GM19035 (cell line): ENCODE data around the gene OTOS.

Experiments
- ATAC-seq: cut with Tn5 transposase; IDR thresholded peaks from one replicate; pipeline ENCODE4 v1.9.1; 2021; ENCODE audit not compliant: unreplicated experiment

The OTOS gene

DNA sequence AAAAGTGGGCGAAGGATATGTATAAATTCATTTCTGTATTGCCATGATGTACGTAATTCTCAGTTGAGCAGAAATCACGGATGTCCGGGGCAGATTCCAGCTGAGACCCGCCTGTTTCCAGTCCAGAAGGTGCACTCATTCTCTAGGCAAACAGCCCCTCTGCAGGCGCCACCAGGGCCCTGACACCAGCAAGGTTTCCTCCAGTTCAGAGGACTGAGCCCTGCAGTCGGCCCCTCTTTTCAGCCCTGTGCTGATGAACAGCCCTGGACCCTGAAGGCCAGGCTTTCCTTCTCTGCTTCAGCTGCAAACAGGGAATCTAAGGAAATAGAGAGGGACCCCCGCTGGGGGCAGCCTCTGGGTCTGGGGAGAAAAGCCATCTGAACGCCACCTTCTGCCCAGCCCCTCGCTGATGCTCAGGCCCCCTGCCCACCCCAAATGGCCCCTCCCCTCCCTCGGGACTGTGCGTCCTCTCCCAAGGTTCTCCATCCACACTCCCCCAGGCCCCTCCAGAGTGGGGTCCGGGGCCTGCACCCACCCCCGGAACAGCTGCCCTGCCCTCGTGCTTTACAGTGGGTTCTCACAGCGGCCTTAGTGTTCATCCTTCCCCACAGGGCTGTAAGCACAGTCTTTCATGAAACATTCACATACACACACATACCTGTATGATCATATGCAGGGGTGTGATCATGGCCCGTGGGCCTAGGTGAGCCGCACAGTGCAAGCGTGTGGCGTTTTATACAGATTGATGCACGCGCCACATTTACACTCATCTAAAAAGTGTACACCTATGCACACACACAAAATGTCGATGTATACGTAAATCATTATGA is 16.4 kb downstream of the OTOS start:
- no peak for ATAC-seq

DNA sequence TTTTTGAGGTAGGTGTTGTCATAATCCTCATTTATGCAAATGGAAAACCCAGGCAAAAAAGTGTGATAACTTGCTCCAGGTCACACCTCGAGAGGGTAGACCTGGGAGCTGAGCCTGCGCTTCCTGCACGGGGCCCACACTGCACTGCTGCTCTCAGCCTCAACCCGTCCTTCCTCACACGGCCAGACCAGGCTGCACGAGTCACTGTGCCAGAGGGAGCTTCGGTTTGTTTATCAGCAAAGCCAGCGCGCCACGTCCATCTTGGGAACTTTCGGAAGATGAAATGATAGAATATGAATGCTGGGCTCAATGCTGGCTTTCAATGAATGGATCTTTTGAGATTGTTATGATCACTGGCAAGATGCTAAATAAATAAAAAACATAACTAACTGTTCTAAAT is 18.8 kb downstream of the OTOS start:
- ATAC-seq: no peak

DNA sequence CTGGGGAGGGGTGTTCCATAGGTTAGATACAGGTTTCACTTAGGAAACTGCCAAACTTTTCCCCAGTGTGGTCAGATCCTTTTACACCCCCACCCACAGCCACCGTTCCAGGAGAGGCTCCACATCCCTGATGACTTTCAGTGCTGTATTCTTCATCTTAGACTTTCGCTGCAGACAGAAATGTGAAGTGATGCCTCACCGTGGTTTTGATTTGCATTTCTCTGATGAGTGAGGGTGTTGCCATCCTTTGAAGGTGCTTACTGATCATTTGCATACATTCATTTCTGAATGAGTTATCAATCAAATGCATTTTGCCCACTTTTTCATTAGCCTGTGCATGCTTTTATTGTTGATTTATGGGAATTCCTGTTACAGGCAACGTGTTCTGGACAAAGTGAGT is 19.3 kb downstream of the OTOS start:
- ATAC-seq: peak; percentile 62

DNA sequence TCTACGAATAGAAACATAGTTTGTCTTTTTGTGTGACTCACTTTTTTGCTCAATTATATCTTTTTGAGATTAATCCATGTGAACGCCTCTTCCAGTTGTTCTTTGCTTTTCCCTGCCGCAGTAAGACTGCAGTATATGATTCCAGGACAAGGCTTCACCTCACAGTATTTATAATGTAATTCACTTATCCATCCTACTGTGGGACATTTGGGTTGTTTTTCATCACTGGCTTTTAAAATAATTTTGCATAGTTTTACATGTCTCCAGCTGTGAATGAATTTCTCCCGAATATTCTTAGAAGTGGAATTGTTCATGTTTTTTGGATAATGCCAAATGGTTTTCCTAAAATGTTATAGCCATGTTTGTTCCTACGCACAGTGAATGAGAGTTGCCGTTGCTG is 26.2 kb downstream of the OTOS start:
- ATAC-seq: no peak

DNA sequence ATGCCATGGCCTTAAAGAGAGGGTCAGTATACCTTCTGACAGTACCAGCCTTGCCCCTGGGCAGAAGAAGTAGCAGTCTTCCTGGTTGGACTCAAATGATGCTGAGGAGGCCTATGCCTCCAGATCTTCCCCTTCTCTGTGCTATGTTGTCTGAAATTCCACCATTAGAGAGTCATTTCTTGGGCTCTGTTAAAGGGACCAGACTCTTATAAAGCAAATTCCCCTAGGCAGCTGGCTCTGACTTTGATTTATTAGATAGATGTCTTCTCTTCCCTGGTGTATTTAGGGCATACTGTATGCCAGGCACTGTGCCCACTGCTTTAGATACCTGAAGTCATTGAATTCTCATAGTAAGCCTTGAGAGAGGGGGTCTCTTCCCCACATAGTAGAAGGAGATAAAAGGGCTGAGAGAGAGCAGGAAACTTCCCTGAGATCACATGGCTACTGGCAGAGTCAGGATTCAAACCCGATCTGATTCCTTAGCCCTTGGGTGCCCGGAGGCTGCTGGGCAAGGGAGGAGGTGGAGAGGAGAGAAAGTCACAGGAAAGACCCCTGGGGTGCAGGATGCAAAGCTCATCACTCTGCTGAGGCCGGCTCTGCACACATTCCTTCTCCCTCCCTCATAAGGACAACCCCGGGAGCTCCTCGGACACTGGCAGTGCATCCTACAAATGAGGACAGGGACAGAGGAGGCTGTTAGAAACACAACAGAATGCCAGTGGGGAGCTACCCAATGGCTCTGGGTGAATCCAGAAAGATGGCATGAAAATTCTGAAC is 27.4 kb downstream of the OTOS start:
- ATAC-seq: no peak

DNA sequence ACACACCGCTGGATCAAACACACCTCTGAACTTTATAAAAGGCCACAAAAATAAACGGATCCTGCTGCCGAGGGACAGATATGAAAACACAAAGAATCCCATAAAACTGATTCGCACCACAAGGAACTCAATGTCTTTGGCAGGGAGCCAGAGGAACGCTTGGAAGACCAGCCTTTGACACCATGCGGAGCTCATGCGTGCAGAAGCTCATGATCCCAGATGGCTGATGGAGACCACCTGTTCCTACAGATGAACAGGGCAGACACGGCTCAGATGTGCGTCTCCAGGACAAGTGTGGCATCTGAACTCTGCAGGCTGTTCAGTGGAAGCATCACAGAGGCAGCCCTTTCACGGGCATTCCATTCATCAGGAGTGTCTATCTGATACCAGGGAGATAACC is 29.2 kb downstream of the OTOS start:
- no peak for ATAC-seq

DNA sequence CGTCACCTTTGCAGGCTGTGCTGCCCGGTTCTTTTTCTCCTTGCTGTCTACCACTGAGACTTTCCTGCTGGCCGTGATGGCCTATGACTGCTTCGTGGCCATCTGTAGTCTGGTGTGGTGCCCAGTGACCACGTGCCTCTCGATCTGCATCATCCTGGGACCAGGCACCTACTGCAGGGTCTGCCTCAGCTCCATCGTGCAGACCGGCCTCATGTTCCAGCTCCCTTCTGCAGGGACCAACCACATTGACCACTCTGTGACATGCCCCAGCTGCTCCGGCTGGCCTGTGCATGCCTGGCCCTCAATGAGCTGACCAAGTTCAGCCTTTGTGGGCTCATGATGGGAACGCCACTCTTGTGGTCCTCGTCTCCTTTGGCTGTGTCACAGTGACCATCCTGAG is 31.1 kb downstream of the OTOS start:
- no peak for ATAC-seq

DNA sequence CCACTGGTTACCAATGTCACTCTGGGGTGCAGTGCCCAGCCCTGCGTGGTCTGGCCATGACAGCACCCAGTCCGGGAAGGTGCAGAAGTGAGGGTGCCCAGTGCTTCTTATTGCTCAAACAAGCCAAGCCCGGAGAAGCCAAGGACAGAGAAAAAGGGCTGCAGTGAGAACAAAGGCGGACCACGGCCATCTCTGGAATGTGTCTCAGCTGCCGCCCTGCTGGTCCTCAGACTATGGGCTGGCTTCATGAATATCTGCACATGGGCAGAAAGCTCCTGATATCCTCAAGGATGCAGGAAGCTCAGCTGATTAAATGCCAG is 33.0 kb downstream of the OTOS start:
- ATAC-seq: no peak

DNA sequence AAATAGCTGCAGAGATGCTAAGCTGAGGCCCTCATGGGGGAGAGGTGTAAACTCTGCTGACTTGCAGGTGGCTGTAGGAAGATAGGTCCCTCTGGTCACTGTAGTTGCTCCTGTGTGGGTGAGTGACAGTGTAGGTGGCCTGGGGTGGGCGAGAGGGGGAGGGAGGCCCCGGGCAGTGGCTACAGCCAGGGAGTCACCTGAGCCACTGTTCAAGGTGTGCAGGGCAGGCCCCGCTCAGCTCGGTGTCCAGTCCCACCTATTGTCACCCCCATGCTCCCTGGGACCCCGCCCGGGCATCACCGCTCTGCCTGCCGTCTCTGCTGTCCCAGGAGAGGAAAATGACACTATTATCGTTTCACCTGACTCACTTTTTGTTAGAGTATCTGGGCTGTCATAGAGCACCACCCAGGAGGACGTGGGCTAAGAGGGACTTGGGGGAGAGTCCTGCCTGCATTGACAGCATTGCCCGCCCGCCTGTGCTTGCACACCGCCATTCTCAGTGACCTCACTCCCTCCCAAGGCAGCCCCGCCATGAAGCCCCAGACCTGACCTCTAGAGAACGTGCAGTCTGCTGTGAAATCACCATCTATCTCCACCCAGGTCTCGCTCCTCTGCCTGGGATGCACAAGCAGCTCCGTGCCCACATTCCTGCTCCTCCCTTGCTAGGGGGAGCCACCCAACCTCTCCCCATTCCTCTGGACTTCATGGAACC is 33.5 kb downstream of the OTOS start:
- no peak for ATAC-seq

DNA sequence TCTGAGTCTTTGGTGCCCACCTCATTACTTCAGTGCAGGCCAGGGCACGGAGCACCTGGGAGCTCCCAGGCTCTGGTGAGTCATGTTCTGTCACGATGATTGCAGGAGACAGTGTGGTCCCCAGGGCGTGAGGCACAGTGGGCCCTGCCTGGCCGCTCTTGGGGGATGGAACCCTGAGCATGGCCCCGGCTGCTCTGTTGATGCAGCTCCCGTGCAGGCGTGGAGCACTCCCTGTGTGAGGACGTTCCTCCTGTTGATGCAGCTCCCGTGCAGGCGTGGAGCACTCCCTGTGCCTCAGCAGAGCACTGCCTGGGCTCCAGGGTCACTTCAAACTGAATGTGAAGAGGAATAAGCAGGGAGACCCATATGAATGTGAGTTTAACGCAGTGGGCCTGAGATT is 34.5 kb downstream of the OTOS start:
- no peak for ATAC-seq

DNA sequence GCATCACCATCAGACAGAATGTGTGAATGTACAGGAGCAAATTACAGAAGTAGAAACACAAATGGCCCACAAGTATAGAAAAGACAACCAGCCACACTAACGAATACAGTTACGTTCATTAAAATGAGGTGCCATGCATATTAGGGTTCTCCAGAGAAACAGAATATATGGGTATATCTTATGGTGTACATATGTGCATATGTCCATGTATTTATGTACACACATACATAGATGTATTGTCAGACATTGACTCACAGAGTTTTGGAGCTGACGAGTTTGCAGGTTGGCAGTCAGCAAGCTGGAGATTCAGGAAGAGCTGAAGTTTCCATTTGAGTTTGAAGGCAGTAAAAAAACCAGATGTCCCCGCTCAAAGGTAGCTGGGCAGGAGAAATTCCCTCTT is 37.3 kb downstream of the OTOS start:
- no peak for ATAC-seq

DNA sequence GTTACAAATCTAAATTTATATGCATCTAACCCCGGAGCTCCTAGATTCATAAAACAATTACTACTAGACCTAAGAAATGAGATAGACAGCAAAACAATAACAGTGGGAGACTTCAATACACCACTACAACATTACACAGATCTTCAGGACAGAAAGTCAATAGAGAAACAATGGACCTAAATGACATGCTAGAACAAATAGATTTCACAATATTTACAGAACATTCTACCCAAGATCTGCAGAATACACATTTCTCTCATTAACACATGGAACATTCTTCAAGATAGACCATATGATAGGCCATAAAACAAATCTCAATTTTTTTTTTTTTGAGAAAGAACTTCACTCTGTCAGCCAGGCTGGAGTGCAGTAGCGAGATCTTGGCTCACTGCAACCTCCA is 42.1 kb downstream of the OTOS start:
- no peak for ATAC-seq

DNA sequence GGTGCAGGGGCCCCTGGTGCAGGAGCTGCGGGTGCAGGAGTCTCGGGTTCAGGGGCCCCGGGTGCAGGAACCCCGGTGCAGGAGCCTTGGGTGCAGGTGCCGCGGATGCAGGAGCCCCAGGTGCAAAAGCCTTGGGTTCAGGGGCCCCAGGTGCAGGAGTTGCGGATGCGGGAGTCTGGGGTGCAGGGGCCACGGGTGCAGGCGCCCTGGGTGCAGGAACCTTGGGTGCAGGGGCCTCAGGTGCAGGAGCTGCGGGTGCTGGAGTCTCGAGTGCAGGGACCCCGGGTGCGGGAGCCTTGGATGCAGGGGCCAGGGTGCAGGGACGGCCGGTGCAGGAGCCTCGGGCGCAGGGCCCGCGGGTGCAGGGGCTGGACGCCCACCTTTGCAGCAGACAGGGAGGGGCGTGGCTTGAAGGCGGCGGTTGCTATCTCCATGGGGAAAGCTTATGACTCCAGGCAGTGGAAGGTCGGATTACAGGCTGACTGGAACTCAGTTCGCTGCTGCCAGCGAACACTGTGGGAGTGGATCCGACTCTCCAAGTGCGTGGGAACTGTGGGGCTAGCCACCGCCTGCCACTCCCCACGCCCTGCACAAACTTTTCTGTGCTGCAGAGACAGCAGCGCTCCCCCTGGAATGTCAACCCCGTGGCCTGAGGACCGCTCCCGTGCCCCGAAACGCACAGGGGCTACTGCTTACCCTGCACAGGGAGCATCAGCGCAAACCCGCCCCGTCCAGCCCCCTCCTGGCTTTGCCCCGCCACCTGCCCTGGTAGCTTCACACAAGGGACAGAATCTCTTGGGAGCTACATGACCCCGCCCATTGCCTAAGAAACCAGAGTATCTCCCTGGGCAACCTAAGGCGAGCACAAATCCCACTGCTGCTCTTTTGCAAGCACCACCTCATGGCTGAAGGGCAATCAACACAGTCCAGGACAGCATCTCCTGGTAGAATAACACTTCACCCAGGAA is 44.6 kb downstream of the OTOS start:
- no peak for ATAC-seq

DNA sequence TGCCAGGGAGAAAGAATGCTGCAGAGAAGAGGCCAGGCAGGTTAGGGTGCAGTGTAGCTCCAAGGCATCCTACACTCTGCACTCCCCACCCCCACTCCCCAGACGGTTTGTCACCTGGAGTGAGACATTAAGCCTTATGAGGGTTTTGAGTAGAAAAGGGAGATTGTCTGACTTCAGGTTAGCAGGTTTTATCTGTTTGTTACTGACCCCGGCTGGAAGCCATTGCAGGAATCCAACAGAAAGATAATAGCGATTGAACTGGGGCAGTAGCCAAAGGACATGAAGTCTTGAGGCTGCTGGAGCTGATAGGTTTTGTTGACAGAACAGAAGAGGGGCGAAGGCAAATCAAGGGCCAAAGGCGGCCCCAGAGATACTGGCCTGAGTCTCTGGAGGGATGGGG is 51.2 kb downstream of the OTOS start:
- ATAC-seq: no peak
